Tibial artery (tissue), 4 donors: ENCODE measurements around the gene HOXD9.
A peak's percentile ranks its signal among the peaks of the same experiment; 100 is the strongest.

Experiments used
- DNase-seq, 2 donors: peaks; one replicate each; pipeline ENCODE4 v3.0.0-alpha.2; 2019
- H3K27ac ChIP-seq, 2 donors: fragments of 200-600 bp; sonication (generic) in 1 of 2; 1 replicate in 1 of 2; 2 replicates in 1 of 2; pipeline ENCODE4 v1.5.1; 2018 to 2019; ENCODE audit warnings: mild to moderate bottlenecking in 1 of 2
- H3K27me3 ChIP-seq, 2 donors: fragments of 200-600 bp; sonication (generic) in 1 of 2; one replicate each; pipeline versions ENCODE4 v1.5.1 to v1.6.0; 2016 to 2019
- H3K36me3 ChIP-seq, 3 donors: fragments of 200-600 bp; sonication (generic) in 2 of 3; one replicate each; pipeline ENCODE4 v1.5.1; 2016 to 2019; ENCODE audit warnings: mild to moderate bottlenecking in 2 of 3
- H3K4me1 ChIP-seq, 4 donors: fragments of 200-600 bp; sonication (generic) in 2 of 4; 1 replicate in 3 of 4; 2 replicates in 1 of 4; pipeline ENCODE4 v1.5.1; 2016 to 2019
- H3K4me3 ChIP-seq, 2 donors: fragments of 200-600 bp; sonication (generic) in 1 of 2; 1 replicate in 1 of 2; 2 replicates in 1 of 2; pipeline ENCODE4 v1.5.1; 2018 to 2019; ENCODE audit warnings: mild to moderate bottlenecking in 2 of 2
- H3K9me3 ChIP-seq, 3 donors: fragments of 200-600 bp; sonication (generic) in 1 of 3; one replicate each; pipeline ENCODE4 v1.5.1; 2016 to 2019
- intact Hi-C: fragments of 100-400 bp; cut with DNase I; formaldehyde crosslinking; loops from one replicate; pipeline ENCODE4 v1.15.0; 2023; ENCODE audit warnings: low total_unique reads
- TF ChIP-seq, protein P1 (sequence below), 2 experiments: fragments of 200-600 bp in 1 of 2; fragments of 450-650 bp in 1 of 2; IDR thresholded peaks; one replicate each; pipeline ENCODE4 v1.5.1; 2017 to 2019; ENCODE audit warnings: antibody characterized with exemption in 2 of 2, mild to moderate bottlenecking in 1 of 2, moderate library complexity in 1 of 2

The HOXD9 gene

DNA sequence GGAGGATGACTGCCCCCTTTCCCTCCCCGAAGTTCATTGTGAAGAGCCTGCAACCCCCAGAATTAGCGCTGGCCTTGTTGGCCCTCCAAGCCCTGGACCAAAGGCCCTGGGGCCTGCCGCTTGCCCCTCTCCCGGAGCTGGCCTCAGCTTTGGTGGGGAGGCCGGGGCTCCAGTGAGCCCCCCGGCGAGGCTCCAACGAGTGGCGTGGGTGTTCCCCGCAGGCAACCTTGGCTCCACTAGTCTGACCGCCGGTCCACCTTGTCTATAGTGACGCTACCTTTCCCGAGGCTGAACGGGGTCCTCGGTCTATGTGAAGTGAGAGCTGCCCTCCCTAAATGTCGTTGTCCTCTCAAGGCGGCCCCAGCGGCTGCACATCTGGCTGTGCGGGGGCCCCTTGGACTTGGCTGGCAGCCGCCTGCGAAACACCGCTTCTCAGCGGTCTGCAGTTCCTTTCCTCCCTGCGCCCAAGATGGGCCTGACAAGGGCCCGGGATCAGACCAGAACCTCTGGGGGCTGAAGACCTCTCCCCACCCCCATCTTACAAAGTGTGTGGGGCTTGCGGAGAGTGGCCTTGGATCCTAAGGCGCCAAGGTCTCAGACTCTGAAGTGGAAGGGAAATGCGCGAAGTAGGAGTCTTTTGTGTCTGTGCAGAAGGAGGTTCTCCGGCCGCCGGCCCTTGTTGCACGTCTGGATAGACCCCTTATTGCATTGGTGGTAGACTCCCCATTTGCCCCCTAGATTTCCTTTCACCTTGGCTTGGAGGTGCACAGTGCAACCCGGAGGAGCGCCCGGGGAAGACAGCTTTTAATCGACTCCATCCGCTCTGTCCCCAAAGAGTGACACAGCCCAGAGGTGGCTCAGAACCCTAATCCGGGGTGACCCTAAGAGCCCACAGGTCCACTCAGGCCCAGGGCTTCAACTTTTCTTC lies 9.9 kb upstream of the HOXD9 start:
- intact Hi-C loops = loop anchor here (10.0 kb wide), 1 partner anchor 1032 kb away; no protein-coding TSS in a partner anchor
- Histone ChIP-seq H3K27me3 (peaks cover 12 to 100% of the 10 kb centered on the region in 2 donors), H3K4me3 (no peak overlapping the region), H3K36me3 (no peaks in the 10 kb centered on the region), H3K4me1 (peaks cover 0 to 28% (median 20%) of the 10 kb centered on the region in 4 donors), H3K27ac (no peak overlapping the region), H3K9me3 (no peaks in the 10 kb centered on the region)
- DNase-seq = no peak
- TF ChIP-seq, protein P1, sequence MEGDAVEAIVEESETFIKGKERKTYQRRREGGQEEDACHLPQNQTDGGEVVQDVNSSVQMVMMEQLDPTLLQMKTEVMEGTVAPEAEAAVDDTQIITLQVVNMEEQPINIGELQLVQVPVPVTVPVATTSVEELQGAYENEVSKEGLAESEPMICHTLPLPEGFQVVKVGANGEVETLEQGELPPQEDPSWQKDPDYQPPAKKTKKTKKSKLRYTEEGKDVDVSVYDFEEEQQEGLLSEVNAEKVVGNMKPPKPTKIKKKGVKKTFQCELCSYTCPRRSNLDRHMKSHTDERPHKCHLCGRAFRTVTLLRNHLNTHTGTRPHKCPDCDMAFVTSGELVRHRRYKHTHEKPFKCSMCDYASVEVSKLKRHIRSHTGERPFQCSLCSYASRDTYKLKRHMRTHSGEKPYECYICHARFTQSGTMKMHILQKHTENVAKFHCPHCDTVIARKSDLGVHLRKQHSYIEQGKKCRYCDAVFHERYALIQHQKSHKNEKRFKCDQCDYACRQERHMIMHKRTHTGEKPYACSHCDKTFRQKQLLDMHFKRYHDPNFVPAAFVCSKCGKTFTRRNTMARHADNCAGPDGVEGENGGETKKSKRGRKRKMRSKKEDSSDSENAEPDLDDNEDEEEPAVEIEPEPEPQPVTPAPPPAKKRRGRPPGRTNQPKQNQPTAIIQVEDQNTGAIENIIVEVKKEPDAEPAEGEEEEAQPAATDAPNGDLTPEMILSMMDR (IDR thresholded peaks at IDR 0.05) = no peak

DNA sequence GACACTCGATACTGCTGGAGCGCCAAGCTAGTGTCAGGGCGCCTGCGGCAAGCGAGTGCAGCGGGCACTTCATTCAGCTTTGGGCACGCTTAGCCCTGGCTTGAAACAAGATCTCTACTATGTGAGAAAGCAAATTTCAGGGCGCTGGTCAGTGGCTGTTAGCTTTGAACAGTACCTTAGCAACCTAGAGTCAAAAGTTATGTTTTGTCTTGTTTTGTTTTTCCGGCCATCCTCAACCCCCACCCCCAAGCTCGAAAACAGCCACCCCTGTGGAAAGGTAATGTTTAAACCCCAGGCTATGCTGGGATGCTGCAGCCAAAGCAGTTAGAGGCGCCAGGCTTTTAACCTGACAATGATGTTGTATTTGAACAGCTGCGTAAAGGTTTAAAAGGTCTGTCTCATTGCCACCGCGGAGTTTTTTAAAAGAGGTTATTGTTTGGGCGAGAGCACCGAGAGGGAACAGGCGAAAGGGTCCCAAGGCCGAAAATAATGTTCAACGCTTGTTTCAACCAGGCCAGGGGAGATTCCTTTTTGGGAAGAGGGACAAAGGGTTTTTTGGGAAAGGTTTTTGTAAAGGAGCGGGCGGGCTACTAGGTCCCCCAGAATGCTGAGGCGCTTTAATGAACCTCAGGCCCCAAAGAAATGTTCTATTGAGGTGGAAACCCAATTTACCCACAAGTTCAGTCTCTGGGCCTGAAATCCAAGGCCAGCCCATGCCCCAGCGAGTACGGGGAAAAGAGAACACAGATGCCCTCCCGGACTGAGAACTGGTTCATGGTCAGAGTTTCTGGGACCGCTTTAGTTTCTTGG lies 8.2 kb upstream of the HOXD9 start:
- no peaks in the 10 kb centered on the region for H3K36me3 ChIP-seq
- H3K9me3 ChIP-seq = no peaks in the 10 kb centered on the region
- intact Hi-C loops = loop anchor here (10.0 kb wide), 1 partner anchor 1030 kb away; no protein-coding TSS in a partner anchor
- no peak for DNase-seq
- TF ChIP-seq, protein P1 (IDR thresholded peaks at IDR 0.05) = no peak
- H3K4me3 ChIP-seq = no peak overlapping the region
- H3K27ac ChIP-seq = no peak overlapping the region
- peaks cover 10 to 100% of the 10 kb centered on the region in 2 donors for H3K27me3 ChIP-seq
- H3K4me1 ChIP-seq = peaks cover 0 to 11% (median 7%) of the 10 kb centered on the region in 4 donors

DNA sequence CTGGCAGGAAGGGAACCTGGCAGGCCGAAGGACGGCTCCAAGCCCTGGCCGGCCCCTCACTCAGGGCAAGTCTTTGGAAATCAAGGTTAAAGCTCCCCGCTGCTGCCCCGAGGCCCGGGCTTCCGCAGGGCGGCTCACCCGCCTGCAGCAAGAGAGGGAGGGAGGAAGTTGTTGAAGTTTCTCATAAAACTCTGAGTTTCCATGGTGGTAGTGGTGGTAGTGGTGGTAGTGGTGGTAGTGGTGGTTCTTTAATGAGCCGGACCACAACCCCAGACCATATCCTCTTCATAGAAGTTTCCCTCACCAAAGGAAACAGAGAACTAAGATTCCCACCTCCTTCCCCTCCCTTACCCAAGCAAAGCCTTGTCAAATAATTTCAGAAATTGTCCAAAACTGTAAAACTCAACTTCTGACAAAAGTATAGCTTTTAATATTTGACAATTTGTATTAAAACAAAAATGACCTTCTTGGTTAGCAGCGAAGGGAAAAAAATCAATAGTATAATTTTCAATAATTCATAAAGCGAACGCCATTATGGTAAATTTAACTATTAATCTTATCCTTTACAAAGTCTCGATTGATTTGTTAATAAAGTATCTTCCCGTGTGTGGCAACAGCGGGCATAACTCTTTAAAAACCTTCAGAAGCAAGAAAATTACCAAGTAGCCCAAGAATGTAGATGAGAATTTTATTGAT lies 7.4 kb upstream of the HOXD9 start:
- peaks cover 0 to 11% (median 7%) of the 10 kb centered on the region in 4 donors for H3K4me1 ChIP-seq
- TF ChIP-seq, protein P1 (IDR thresholded peaks at IDR 0.05) = no peak
- intact Hi-C loops = loop anchor here (10.0 kb wide), 1 partner anchor 1030 kb away; no protein-coding TSS in a partner anchor
- H3K27ac ChIP-seq = no peak overlapping the region
- no peak for DNase-seq
- H3K9me3 ChIP-seq = no peaks in the 10 kb centered on the region
- H3K4me3 ChIP-seq = no peak overlapping the region
- H3K27me3 ChIP-seq = peaks cover 10 to 100% of the 10 kb centered on the region in 2 donors
- H3K36me3 ChIP-seq = no peaks in the 10 kb centered on the region

DNA sequence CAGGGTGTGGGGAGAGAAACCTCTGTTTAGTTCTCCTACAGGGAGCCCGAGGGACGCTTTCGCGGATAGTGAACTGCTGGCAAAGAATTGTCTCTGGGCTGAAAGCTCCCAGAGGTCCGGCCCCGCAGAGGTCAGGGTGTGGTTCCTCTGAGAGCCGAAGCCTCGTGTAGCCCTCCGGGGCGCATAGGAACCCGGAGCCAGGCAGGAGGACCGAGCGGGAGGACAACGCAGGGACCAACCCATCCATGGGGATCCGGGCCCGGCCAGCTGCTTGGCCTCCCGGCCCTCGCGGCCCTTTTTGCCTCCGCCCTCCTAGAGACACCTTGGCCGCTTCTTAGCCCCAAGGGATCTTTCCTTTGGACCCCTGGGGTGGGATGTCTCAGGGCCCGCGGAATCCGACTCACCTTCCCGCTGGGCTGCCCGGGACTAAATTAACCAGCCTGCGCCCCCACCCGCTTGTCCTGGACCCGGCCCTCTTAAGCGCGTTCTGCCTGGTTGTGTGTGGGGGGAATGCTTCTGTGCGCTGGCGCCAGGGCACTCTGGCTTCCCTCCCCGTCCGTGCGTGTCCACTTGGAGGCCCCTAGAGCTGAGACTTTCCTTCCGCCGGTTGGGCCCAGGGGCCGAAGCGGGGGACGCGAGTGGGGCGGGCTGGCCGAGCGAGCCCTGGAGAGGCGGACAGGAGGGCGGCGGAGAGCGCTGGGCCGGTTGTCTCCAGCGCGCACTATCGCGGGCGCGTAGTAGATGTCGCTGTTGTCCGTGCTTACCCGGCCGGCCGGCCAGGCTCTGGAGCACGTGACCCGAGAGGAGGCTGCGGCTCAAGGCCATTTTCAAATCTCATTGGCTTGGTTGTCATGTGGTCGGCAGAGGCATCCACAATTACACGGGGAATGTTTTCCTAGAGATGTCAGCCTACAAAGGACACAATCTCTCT lies 6.4 kb upstream of the HOXD9 start, which contains the start of gene HOXD10:
Gene HOXD10 (plus strand): TSS at position 896 of the 931 bp plus-strand sequence. CDS start 56 bp downstream, outside the sequence.
- no peaks in the 10 kb centered on the region for H3K36me3 ChIP-seq
- peaks cover 0 to 11% (median 7%) of the 10 kb centered on the region in 4 donors for H3K4me1 ChIP-seq
- no peaks in the 10 kb centered on the region for H3K9me3 ChIP-seq
- peaks cover 10 to 100% of the 10 kb centered on the region in 2 donors for H3K27me3 ChIP-seq
- H3K4me3 ChIP-seq = peak within 1 kb of the TSS in 1 of 2 donors; percentile 12
- intact Hi-C loops = loop anchor here (10.0 kb wide), 1 partner anchor 1029 kb away; no protein-coding TSS in a partner anchor
- H3K27ac ChIP-seq = no peak within 1 kb of the TSS
- no peak for DNase-seq
- TF ChIP-seq, protein P1 (IDR thresholded peaks at IDR 0.05) = peak; percentile 10 to 23
